HG02623 (cell line): ENCODE data around the gene KRTAP10-8.
"Not testable (repeated sequence)": the region's sequence is repeated elsewhere in the genome, so short reads cannot be mapped to it uniquely, and the experiment has no call there.

Source experiments
- ATAC-seq: cut with Tn5 transposase; IDR thresholded peaks from one replicate; pipeline ENCODE4 v1.9.1; 2021; ENCODE audit warnings: moderate library complexity; ENCODE audit not compliant: unreplicated experiment

The KRTAP10-8 gene

GRCh38 chr21:44598061-44598460, 13.8 kb upstream of the KRTAP10-8 start:
- ATAC-seq, result no peak

GRCh38 chr21:44599264-44600029, 12.4 kb upstream of the KRTAP10-8 start:
- ATAC-seq, result no peak

- not testable (repeated sequence) for ATAC-seq
Measured at GRCh38 chr21:44600118-44600978, 11.5 kb upstream of the KRTAP10-8 start, which contains the start of gene KRTAP10-7. Gene KRTAP10-7 (plus strand): TSS chr21:44600597. CDS start chr21:44600622, 25 bp downstream.

- not testable (repeated sequence) for ATAC-seq
Measured at GRCh38 chr21:44601091-44601490, 10.8 kb upstream of the KRTAP10-8 start.

GRCh38 chr21:44601596-44602462, 10.1 kb upstream of the KRTAP10-8 start:
- no peak for ATAC-seq

- no peak for ATAC-seq
Measured at GRCh38 chr21:44602463-44602850, 9.4 kb upstream of the KRTAP10-8 start.

- ATAC-seq, result no peak
Measured at GRCh38 chr21:44603109-44603875, 8.6 kb upstream of the KRTAP10-8 start.

- ATAC-seq, result no peak
Measured at GRCh38 chr21:44603911-44604310, 8.0 kb upstream of the KRTAP10-8 start.

GRCh38 chr21:44606495-44606894, 5.4 kb upstream of the KRTAP10-8 start:
- ATAC-seq, result no peak

GRCh38 chr21:44609193-44609592, 2.7 kb upstream of the KRTAP10-8 start:
- no peak for ATAC-seq

GRCh38 chr21:44610157-44610843, 1.6 kb upstream of the KRTAP10-8 start:
- not testable (repeated sequence) for ATAC-seq

GRCh38 chr21:44611551-44611950, 328 bp upstream of the KRTAP10-8 start:
- ATAC-seq, result no peak

- no peak for ATAC-seq
Measured at GRCh38 chr21:44612669-44613229, 870 bp downstream of the KRTAP10-8 start.

- no peak for ATAC-seq
Measured at GRCh38 chr21:44613386-44614155, 1.7 kb downstream of the KRTAP10-8 start.

- ATAC-seq, result no peak
Measured at GRCh38 chr21:44614161-44614631, 2.3 kb downstream of the KRTAP10-8 start.

- ATAC-seq, result no peak
Measured at GRCh38 chr21:44614961-44615391, 3.1 kb downstream of the KRTAP10-8 start.

- ATAC-seq, result no peak
Measured at GRCh38 chr21:44615466-44615865, 3.6 kb downstream of the KRTAP10-8 start.

- no peak for ATAC-seq
Measured at GRCh38 chr21:44615911-44616590, 4.2 kb downstream of the KRTAP10-8 start.
